Lung (tissue), 12 donors: Measurements from ENCODE around the gene CASP9. TPM values are rescaled to one million over a fixed set of nuclear protein-coding genes. Genes with fewer than 3 reads are reported as not detected.
"Not testable (repeated sequence)": the region's sequence is repeated elsewhere in the genome, so short reads cannot be mapped to it uniquely, and the experiment has no call there.

Experiments used
- ATAC-seq: fragments of 200-7000 bp; cut with Tn5 transposase; one replicate; pipeline ENCODE4 v1.9.1; 2020; ENCODE audit warnings: moderate number of reproducible peaks; ENCODE audit not compliant: insufficient read depth, low FRiP score
- DNase-seq, 3 donors: peaks; one replicate each; pipeline ENCODE4 v3.0.0-alpha.2; 2013 to 2017
- H3K27ac ChIP-seq, 2 donors: one replicate each; pipeline ENCODE4 v1.5.1; 2013; ENCODE audit warnings: mild to moderate bottlenecking in 2 of 2, moderate library complexity in 2 of 2, control low read depth in 1 of 2, inconsistent platforms in 1 of 2, low read depth in 1 of 2, low read length in 1 of 2
- H3K27me3 ChIP-seq, 3 donors: one replicate each; pipeline ENCODE4 v1.5.1; 2013; ENCODE audit warnings: low read length in 2 of 3; ENCODE audit not compliant: control insufficient read depth in 3 of 3, insufficient read depth in 3 of 3
- H3K36me3 ChIP-seq, 4 donors: one replicate each; pipeline ENCODE4 v1.5.1; 2013; ENCODE audit warnings: low read length in 4 of 4, mild to moderate bottlenecking in 1 of 4, moderate library complexity in 1 of 4; ENCODE audit not compliant: control insufficient read depth in 4 of 4, insufficient read depth in 4 of 4
- H3K4me1 ChIP-seq, 5 donors: one replicate each; pipeline ENCODE4 v1.5.1; 2013; ENCODE audit warnings: low read length in 5 of 5, mild to moderate bottlenecking in 2 of 5, moderate library complexity in 1 of 5; ENCODE audit not compliant: control insufficient read depth in 5 of 5, insufficient read depth in 5 of 5
- H3K4me3 ChIP-seq: one replicate; pipeline ENCODE4 v1.5.1; 2013; ENCODE audit warnings: mild to moderate bottlenecking, control low read depth, moderate library complexity
- H3K9ac ChIP-seq, 2 donors: one replicate each; pipeline ENCODE4 v1.5.1; 2013; ENCODE audit warnings: low read length in 2 of 2, control low read depth in 1 of 2; ENCODE audit not compliant: insufficient read depth in 1 of 2
- H3K9me3 ChIP-seq, 4 donors: one replicate each; pipeline ENCODE4 v1.5.1; 2013; ENCODE audit warnings: low read length in 3 of 4, mild to moderate bottlenecking in 1 of 4, moderate library complexity in 1 of 4; ENCODE audit not compliant: control insufficient read depth in 4 of 4, insufficient read depth in 3 of 4
- WGBS, 2 donors: extraction: QIAGEN DNeasy Blood & Tissue Kit; methylation state at CpG; one replicate each; pipeline ENCODE4 v1.1.7; 2013; 5-methylcytosine and 5-hydroxymethylcytosine counted together
- polyA plus RNA-seq, 2 donors: library from polyadenylated mRNA; stranded (reverse); fragments of 200-250 nt; gene quantifications; one replicate each; pipeline ENCODE4 v1.2.1, GENCODE V29; 2013
- total RNA-seq, 2 donors: library from RNA; depleted of rRNA in 1 of 2; stranded (reverse); fragments of >200 nt in 1 of 2; gene quantifications; one replicate each; pipeline ENCODE4 v1.2.1, GENCODE V29; 2014 to 2021
- TF ChIP-seq, protein P1 (sequence below): IDR thresholded peaks from 2 replicates; pipeline ENCODE4 v1.5.1; 2012; ENCODE audit warnings: mild to moderate bottlenecking; ENCODE audit errors: control extremely low read depth, extremely low read depth
- donor health status: control.
- donor health status: control.
- donor health status: Bipolar disorder and iron deficiency.
- donor health status: healthy.
- donor health status: DM: yes; HTN: yes; CAD: no.

CASP9 gene
- total and polyA plus RNA-seq, 4 donors: 13.3 to 16.6 (median 13.8) TPM

DNA sequence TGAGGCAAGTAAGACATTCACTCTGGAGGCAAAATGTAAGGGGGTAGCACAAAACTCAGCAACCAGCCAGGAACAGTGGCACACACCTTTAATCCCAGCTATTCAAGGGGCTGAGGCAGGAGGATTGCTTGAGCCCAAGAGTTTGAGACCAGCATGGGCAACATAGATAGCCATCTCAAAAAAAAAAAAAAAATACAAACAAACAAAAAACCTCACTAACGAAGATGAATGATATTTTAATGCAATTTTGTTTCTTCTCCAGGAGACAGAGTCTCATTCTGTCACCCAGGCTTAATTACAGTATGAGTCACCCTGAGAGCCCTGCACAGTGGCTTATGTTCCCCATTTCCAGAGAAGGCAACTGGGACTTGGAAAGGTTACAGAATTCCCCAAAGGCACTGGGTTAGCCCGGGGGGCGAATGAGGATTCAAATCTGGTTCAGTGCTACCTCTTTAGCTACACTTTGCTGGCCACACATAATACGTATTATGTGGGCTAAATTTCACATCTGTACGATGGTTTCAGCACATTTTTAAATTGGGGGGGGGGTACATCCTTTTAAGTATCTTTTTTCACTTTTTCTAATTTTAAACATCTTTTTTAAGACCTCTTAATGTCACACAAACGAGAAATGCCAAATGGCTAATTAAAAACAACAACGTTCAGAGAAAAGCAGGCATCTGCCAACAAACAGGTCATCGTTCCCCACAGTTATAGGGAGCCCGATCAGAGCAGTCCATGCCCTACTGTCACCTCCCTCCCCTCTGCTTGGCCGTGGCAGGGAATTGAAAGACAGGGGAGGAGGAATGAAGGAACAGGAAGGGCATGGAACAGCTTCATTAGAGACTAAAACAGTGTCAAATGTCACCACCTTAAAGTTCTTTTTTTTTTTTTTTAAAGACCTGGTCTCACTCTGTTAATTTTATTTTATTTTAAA, 64.0 kb downstream of the CASP9 start:
- DNase-seq: no peak
- TF ChIP-seq, protein P1, sequence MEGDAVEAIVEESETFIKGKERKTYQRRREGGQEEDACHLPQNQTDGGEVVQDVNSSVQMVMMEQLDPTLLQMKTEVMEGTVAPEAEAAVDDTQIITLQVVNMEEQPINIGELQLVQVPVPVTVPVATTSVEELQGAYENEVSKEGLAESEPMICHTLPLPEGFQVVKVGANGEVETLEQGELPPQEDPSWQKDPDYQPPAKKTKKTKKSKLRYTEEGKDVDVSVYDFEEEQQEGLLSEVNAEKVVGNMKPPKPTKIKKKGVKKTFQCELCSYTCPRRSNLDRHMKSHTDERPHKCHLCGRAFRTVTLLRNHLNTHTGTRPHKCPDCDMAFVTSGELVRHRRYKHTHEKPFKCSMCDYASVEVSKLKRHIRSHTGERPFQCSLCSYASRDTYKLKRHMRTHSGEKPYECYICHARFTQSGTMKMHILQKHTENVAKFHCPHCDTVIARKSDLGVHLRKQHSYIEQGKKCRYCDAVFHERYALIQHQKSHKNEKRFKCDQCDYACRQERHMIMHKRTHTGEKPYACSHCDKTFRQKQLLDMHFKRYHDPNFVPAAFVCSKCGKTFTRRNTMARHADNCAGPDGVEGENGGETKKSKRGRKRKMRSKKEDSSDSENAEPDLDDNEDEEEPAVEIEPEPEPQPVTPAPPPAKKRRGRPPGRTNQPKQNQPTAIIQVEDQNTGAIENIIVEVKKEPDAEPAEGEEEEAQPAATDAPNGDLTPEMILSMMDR: no peak
- Histone ChIP-seq H3K9ac (no peak overlapping the region), H3K27me3 (no peaks in the 10 kb centered on the region), H3K27ac (no peak overlapping the region), H3K4me3 (no peak overlapping the region), H3K4me1 (peaks cover 0 to 8% (median 1%) of the 10 kb centered on the region in 5 donors), H3K9me3 (no peaks in the 10 kb centered on the region), H3K36me3 (no peaks in the 10 kb centered on the region)
- WGBS, 2 donors: 58 to 79% methylated on average over 10 of the region's 10 CpGs
- ATAC-seq: no peak

DNA sequence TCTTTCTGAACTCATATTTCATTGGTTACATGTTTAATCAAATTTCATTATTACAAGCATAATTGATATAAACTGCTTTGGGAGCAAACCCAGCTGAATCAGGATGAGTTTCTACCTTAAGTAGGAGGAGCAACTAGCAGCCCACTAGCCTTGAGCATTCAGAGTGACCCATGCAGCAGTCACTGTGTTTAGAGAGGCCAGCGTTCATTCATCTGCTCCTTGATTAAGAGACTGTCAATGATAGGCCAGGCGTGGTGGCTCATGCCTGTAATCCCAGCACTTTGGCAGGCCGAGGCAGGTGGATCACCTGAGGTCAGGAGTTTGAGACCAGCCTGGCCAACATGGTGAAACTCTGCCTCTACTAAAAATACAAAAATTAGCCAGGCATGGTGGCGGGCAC, 65.6 kb downstream of the CASP9 start:
- WGBS, 2 donors: 76 to 78% methylated on average over 4 of the region's 4 CpGs
- H3K27me3 ChIP-seq, ATAC-seq, H3K27ac ChIP-seq, H3K36me3 ChIP-seq, H3K9me3 ChIP-seq, H3K4me1 ChIP-seq, H3K9ac ChIP-seq, H3K4me3 ChIP-seq, DNase-seq: not testable (repeated sequence)

DNA sequence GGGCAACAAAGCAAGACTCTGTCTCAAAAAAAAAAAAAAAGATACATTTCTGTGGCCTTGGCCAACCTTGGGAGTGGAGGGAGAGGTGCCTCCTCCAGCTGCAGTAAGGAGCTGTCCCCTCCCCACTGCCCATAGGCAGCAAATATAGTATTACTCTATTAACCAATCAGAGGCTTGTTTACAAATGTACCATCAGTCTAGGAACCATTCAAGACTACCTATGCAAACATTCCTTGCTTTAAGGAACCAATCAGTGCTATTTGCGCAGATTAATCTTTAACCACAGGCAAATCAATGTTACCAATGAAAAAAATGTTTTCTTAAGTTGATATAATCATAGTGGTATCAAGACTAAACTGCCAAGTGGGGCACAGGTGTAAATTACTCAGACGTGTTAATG, 66.4 kb downstream of the CASP9 start:
- no peak for ATAC-seq
- H3K36me3 ChIP-seq: no peaks in the 10 kb centered on the region
- WGBS, 2 donors: 73 to 89% methylated on average over 2 of the region's 2 CpGs
- no peak overlapping the region for H3K4me3 ChIP-seq
- H3K27ac ChIP-seq: no peak overlapping the region
- no peaks in the 10 kb centered on the region for H3K9me3 ChIP-seq
- H3K4me1 ChIP-seq: peaks cover 0 to 1% (median 0%) of the 10 kb centered on the region in 5 donors
- no peak for DNase-seq
- TF ChIP-seq, protein P1: no peak
- H3K9ac ChIP-seq: no peak overlapping the region
- no peaks in the 10 kb centered on the region for H3K27me3 ChIP-seq

DNA sequence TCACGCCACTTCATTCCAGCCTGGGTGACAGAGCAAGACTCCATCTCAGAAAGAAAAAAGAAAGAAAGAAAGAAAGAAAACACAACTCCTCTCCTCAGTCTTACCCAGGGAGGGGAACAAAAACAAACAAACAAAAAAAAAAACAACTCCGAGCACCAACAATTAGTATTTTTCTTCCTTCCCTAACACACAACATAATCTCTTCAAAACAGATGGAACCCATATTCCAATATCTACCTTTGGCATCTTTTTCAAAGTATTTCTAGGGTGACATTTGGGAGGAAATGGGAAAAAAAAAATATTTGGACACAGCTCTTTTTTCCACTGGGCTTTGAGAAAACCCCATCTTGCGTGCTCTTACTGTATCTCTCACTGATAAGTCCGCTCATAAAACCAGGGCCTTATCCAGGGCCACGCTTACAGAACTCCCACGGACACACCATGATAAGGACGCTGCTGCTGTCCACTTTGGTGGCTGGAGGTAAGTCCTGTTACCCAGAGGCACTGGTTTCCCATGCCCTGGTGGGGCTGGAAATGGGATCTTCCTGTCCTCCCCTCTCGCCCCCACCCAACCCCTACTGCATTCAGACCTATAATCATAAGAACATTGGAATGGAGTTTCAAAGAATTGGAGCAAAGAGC, 67.6 kb downstream of the CASP9 start, which contains the start of gene CELA2A:
Gene CELA2A, plus strand, starts transcription at position 420 of the 642 bp plus-strand sequence. Its CDS starts 22 bp downstream, at position 442.
- no peaks in the 10 kb centered on the region for H3K36me3 ChIP-seq
- H3K4me1 ChIP-seq: peaks cover 0 to 1% (median 0%) of the 10 kb centered on the region in 5 donors
- DNase-seq (no peak), ATAC-seq (no peak)
- H3K9ac ChIP-seq: no peak within 1 kb of the TSS
- 87 to 88% methylated on average over 8 of the region's 8 CpGs for WGBS, 2 donors
- no peaks in the 10 kb centered on the region for H3K9me3 ChIP-seq
- no peaks in the 10 kb centered on the region for H3K27me3 ChIP-seq
- TF ChIP-seq, protein P1: no peak
- H3K27ac ChIP-seq: no peak within 1 kb of the TSS
- no peak within 1 kb of the TSS for H3K4me3 ChIP-seq
